GM21576 (cell line): ENCODE measurements around the gene ABCF3.

Experiments used
- ATAC-seq: cut with Tn5 transposase; IDR thresholded peaks from one replicate; pipeline ENCODE4 v1.9.1; 2021; ENCODE audit warnings: mild to moderate bottlenecking, moderate library complexity; ENCODE audit not compliant: unreplicated experiment

The ABCF3 gene

GRCh38 chr3:184166671-184167070 is 19.3 kb upstream of the ABCF3 start:
- ATAC-seq = no peak

DNA sequence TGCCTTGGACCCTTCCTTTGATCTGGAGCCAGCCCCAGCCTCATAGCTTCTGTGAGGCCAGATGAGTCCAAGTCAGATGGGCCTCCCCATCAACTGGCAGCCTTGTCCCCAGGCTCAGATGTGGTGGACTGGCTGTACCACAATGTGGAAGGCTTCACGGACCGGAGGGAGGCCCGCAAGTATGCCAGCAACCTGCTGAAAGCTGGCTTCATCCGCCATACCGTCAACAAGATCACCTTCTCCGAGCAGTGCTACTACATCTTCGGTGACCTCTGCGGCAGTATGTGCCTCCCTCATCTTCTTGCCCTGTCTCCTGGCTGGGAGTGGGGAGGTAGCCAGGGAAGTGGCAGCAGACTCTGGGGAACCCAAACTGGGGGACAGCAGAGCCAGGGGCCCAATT is 18.2 kb upstream of the ABCF3 start:
- ATAC-seq = no peak

GRCh38 chr3:184168363-184169120 is 17.5 kb upstream of the ABCF3 start:
- no peak for ATAC-seq

GRCh38 chr3:184169896-184170875 is 15.8 kb upstream of the ABCF3 start:
- ATAC-seq = no peak

DNA sequence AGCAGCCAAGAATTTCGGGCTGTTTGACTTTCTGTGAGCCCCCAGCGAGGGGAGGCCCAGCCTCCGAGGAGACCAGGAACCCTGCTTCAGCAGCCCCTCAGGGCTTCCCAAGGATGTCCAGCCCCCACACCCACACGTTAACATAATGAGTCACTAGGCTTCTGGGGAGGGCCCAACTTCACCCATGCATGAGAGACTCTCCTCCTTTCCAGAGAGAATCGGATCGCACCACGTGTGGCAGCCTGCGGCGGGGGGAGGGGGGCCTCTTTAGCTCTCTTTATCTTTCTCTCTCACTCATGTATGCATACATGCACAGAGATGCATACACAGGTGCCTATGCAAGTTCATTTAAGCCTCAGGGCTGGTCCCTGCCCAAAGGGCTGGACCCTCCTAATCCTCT is 14.4 kb upstream of the ABCF3 start:
- no peak for ATAC-seq

DNA sequence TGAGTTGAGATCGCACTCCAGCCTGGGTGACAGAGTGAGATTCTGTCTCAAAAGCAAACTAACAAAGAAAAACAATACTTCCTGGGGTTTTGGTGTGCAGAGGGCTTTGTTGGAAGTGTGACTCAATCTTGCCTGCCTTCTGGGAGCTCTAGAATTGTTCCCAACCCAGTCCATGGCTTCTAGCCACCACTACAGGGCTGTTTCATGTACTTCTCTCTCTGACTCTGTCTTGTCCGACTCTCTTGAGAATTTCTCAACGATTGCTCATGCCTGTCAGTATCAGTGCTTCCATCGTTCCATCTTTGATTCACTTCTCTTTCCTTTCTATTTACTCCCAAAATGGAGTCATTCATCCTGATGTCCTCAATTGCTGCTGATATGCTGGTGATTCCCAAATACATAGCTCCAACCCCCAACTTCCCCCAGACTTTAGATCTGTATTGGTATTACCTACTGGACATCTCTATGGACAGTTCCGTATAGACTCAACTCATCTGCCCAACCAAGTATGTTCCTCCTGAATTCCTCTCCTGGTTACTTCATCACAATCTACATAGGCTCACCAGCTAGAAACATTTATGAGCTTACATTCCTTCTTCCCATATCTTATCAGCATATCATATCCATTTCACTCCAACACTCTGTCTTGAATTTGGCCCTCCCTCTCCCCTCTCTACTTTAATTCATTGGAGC is 13.2 kb upstream of the ABCF3 start:
- ATAC-seq = no peak

GRCh38 chr3:184173374-184173722 is 12.7 kb upstream of the ABCF3 start:
- ATAC-seq = no peak

- ATAC-seq = no peak
These were observed 11.7 kb upstream of the ABCF3 start for GRCh38 chr3:184174284-184174645.

DNA sequence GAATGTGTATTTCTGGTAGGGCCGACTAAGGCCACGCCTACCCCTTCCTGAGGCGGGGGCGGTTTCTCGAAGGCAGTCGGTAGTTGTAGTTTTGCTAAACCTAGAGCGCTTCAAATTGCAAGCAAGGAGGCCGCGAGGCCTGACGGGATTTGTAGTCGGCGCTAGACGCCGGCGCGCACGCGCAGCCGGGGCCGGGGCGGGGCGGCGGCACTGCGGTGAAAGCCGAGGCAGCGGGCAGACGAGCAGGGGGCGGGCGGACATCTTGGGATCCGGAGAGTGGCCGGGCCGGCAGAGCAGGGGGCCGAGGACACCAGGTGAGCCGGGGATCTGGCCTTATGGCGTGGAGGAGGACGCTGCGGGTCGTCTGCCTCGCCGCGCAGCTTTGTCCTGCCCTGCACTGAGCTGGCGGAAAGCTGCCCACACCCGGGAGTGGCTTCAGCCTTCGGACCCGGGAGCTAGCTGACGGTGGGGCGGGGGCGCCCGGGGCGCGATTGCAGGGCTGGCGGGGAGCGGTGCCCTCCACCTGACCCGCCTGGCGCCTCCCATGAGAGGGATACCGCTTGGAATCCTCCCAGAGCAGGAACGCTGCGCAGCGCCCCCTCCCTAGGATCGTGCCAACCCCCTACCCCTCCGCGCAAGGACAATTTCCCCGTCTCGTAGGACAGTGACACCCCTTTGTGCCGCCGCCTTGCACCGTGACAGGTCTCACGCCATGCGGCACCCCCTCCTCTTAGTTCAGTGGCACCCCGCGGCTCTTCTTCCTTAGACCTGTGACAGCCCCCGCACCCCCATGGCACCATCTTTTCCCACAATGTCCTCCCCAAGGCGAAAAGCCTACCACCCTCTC is 11.1 kb upstream of the ABCF3 start, which contains the start of gene AP2M1:
Gene AP2M1, plus strand, starts transcription at position 210 of the 847 bp plus-strand sequence. CDS start 2,139 bp downstream, outside the sequence.
- peak; percentile 97 for ATAC-seq

GRCh38 chr3:184175506-184175905 is 10.5 kb upstream of the ABCF3 start:
- no peak for ATAC-seq

- ATAC-seq = no peak
These were observed 10.0 kb upstream of the ABCF3 start for GRCh38 chr3:184175981-184176376.

DNA sequence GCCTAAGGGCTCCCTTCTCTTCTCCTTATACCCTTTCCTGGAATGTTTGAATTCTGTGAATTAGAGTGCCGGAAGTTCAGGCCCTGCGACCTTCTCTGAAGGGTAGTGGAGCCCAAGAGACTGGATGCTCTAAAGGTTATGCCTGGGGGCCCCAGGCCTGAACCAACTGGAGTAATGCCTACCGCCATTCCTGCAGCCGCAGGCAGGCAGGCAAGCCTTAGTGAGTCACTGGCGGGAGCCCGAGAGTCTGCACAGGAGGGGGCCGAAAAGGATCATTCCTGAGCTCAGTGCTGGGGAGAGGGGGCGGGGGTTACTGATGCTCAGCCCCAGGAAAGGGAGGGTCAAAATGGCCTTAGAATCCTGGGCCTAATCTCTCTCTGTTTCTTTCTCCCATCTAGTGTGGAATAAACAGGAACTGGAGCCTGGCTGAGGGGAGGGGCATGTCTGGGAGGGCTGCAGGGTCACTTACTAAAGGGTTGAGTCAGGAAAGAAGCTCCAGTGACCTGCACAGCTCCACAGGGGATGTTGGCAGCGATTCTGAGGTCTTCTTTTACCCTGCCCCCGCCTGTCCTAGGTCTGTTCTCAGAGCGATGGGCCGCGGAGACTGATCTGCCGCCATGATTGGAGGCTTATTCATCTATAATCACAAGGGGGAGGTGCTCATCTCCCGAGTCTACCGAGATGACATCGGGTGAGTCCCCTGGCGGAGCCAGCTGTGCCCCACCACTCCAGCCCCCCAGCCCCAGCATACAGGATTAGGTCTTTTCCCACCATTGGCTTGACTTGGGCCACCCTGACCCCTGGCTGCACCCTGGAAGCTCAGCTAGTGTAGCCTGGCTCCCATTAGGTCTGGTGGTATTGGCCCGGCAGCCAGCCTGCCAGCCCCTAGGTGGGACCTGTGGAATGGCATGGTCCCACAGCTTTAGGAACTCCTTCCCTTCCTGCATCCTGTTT is 9.3 kb upstream of the ABCF3 start:
- no peak for ATAC-seq

- no peak for ATAC-seq
These were observed 8.7 kb upstream of the ABCF3 start for GRCh38 chr3:184177331-184177731.

- no peak for ATAC-seq
These were observed 8.2 kb upstream of the ABCF3 start for GRCh38 chr3:184177767-184178306.

- ATAC-seq = no peak
These were observed 7.4 kb upstream of the ABCF3 start for GRCh38 chr3:184178521-184179138.

- no peak for ATAC-seq
These were observed 5.8 kb upstream of the ABCF3 start for GRCh38 chr3:184180165-184180564.

GRCh38 chr3:184181596-184181995 is 4.4 kb upstream of the ABCF3 start:
- no peak for ATAC-seq

DNA sequence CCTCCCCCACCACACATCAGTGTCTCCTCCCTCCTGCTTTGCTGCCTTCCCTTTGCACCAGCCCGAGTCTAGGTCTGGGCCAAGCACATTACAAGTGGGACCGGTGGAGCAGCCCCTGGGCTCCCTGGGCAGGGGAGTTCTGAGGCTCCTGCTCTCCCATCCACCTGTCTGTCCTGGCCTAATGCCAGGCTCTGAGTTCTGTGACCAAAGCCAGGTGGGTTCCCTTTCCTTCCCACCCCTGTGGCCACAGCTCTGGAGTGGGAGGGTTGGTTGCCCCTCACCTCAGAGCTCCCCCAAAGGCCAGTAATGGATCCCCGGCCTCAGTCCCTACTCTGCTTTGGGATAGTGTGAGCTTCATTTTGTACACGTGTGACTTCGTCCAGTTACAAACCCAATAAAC is 2.3 kb upstream of the ABCF3 start:
- ATAC-seq = no peak
